Astrocyte of the spinal cord (primary cell): ENCODE data around the gene MOBP.

Experiments
- DNase-seq: peaks from one replicate; pipeline ENCODE4 v3.0.0; 2011; ENCODE audit warnings: low read depth, low spot score
- H3K4me3 ChIP-seq: 2 replicates; pipeline ENCODE4 v1.5.1; 2011; ENCODE audit warnings: low read depth, mild to moderate bottlenecking, low read length, moderate library complexity
- CTCF ChIP-seq: IDR thresholded peaks from 2 replicates; pipeline ENCODE4 v1.5.1; 2012; ENCODE audit warnings: low read depth, mild to moderate bottlenecking, low read length, inconsistent platforms
- in situ Hi-C: cut with HindIII; loops from 2 replicates; pipeline ENCODE4 v1.10.0; 2017; ENCODE audit warnings: low sequenced_read_pairs

MOBP gene

GRCh38 chr3:39435006-39435748, 32.3 kb upstream of the MOBP start:
- in situ Hi-C loops: no loop called here
- no peak for DNase-seq
- no peak overlapping the region for H3K4me3 ChIP-seq
- TF ChIP-seq CTCF: no peak

GRCh38 chr3:39438880-39439279, 28.6 kb upstream of the MOBP start:
- no peak for TF ChIP-seq CTCF
- no peak for DNase-seq
- H3K4me3 ChIP-seq: no peak overlapping the region
- in situ Hi-C loops: no loop called here

- no peak for DNase-seq
- in situ Hi-C loops: no loop called here
- H3K4me3 ChIP-seq: no peak overlapping the region
- TF ChIP-seq CTCF: no peak
Measured at GRCh38 chr3:39440316-39440715, 27.2 kb upstream of the MOBP start.

DNA sequence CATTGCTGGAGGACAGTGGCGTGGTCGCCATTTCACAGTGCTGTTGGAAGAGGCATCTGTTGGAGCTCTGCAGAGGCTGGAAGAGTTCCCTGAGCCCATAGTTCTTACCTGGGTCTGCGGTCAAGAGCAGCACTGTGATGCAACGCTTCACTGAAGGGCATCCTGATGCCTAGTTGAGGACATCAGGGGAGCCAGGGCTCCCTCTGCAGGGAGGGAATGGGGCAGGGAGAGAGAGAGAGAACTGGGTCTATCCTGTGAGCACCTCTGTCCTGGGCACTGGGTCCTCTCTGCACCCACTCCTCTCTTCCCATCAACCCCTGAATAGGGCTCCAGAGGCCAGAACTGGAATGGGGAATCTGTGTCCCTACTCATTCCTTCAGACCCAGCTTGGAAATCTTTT, 23.9 kb upstream of the MOBP start:
- in situ Hi-C loops: no loop called here
- H3K4me3 ChIP-seq: no peak overlapping the region
- no peak for TF ChIP-seq CTCF
- no peak for DNase-seq

- in situ Hi-C loops: no loop called here
- no peak for DNase-seq
- no peak for TF ChIP-seq CTCF
- no peak overlapping the region for H3K4me3 ChIP-seq
Measured at GRCh38 chr3:39445927-39446326, 21.6 kb upstream of the MOBP start.

DNA sequence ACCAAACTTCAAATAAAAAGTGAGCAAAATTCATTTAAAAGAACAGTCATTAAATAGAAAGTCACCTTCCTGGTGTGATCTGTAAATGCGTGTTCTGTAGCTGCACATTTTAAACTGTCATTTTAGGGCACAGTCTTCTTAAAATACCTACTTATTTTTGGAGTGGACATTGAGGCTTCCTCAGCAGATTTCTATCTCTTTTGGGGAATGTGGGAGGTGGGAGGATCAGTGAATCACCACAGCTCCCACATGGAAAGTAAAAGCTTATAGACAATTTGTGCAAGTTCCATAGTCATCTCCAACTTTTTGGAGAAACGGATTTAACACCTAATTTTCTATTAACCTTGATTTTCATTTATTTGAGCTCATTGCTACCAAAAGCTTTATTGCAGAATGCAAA, 21.0 kb upstream of the MOBP start:
- TF ChIP-seq CTCF: no peak
- in situ Hi-C loops: no loop called here
- DNase-seq: no peak
- H3K4me3 ChIP-seq: no peak overlapping the region
